IPS DF 6.9 (cell line): ENCODE data around the gene SLC16A10.
A peak's percentile ranks its signal among the peaks of the same experiment; 100 is the strongest.
"Not testable (repeated sequence)": the region's sequence is repeated elsewhere in the genome, so short reads cannot be mapped to it uniquely, and the experiment has no call there.

ENCODE experiments used
- DNase-seq: peaks from one replicate; pipeline ENCODE4 v3.0.0-alpha.2; 2013; ENCODE audit warnings: low read depth, low spot score
- H3K27ac ChIP-seq: one replicate; pipeline ENCODE4 v1.5.1; 2013; ENCODE audit warnings: low read length, control low read depth
- H3K27me3 ChIP-seq: 2 replicates; pipeline ENCODE4 v1.6.1; 2013; ENCODE audit warnings: mild to moderate bottlenecking, low read length; ENCODE audit not compliant: control insufficient read depth, insufficient read depth
- H3K36me3 ChIP-seq: 2 replicates; pipeline ENCODE4 v1.6.1; 2013; ENCODE audit warnings: low read length; ENCODE audit not compliant: control insufficient read depth, insufficient read depth
- H3K4me1 ChIP-seq: 2 replicates; pipeline ENCODE4 v1.6.1; 2013; ENCODE audit warnings: low read length; ENCODE audit not compliant: control insufficient read depth, insufficient read depth
- H3K4me3 ChIP-seq: 2 replicates; pipeline ENCODE4 v1.5.1; 2013; ENCODE audit warnings: mild to moderate bottlenecking, low read length
- H3K9me3 ChIP-seq: 2 replicates; pipeline ENCODE4 v1.6.1; 2013; ENCODE audit warnings: low read length, inconsistent platforms; ENCODE audit not compliant: control insufficient read depth, insufficient read depth
- WGBS: extraction: QIAGEN DNeasy Blood & Tissue Kit; methylation state at CpG from one replicate; pipeline ENCODE4 v1.1.7; 2013; ENCODE audit warnings: mixed read lengths, missing lambda C conversion rate; ENCODE audit not compliant: insufficient read length, insufficient coverage; 5-methylcytosine and 5-hydroxymethylcytosine counted together

SLC16A10 gene, protein sequence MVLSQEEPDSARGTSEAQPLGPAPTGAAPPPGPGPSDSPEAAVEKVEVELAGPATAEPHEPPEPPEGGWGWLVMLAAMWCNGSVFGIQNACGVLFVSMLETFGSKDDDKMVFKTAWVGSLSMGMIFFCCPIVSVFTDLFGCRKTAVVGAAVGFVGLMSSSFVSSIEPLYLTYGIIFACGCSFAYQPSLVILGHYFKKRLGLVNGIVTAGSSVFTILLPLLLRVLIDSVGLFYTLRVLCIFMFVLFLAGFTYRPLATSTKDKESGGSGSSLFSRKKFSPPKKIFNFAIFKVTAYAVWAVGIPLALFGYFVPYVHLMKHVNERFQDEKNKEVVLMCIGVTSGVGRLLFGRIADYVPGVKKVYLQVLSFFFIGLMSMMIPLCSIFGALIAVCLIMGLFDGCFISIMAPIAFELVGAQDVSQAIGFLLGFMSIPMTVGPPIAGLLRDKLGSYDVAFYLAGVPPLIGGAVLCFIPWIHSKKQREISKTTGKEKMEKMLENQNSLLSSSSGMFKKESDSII

DNA sequence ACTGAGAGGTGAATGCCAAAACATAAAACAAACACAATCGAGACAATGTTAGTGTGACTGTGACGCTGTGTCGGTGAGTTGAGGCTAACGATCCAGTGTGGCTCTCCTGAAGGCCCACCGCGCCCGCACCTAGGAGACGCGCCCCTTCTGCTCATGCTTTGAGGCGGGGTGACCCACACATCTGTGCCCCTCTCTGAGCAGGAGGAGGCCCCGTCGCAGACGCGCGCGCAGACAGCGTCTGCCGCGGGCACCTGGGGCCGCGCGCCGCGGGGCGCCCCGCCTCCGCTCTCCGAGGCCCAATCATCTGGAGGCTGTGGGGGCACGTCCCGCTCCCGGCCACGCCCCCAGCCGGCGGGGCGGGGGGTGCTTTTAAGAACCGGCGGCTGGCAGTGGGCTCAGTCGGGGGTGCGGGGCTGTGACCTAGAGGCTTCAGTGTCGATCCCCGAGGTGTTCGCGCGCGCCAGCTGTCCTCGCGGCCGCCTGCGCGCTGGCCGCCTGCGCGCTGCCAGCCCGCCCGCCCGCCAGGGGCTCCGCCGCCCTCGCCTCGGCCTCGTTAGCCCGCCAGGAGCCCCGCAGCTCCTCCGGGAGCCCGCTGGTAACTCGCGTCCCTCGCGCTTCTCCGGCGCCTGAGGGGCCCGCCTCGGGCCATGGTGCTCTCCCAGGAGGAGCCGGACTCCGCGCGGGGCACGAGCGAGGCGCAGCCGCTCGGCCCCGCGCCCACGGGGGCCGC, at the start of gene SLC16A10:
Gene SLC16A10, plus strand, starts transcription at position 398 of the 730 bp plus-strand sequence. Its CDS starts 250 bp downstream, at position 648.
- DNase-seq: no peak
- Histone ChIP-seq H3K27me3 (no peaks in the 10 kb centered on the region; the same call in 1 of the 2 replicates), H3K36me3 (no peaks in the 10 kb centered on the region), H3K27ac (no peak within 1 kb of the TSS), H3K4me3 (peak within 1 kb of the TSS; percentile 57), H3K4me1 (no peaks in the 10 kb centered on the region; the same call in 1 of the 2 replicates), H3K9me3 (no peaks in the 10 kb centered on the region)
- no CpG with 5 or more reads among the region's 86 CpGs for WGBS

DNA sequence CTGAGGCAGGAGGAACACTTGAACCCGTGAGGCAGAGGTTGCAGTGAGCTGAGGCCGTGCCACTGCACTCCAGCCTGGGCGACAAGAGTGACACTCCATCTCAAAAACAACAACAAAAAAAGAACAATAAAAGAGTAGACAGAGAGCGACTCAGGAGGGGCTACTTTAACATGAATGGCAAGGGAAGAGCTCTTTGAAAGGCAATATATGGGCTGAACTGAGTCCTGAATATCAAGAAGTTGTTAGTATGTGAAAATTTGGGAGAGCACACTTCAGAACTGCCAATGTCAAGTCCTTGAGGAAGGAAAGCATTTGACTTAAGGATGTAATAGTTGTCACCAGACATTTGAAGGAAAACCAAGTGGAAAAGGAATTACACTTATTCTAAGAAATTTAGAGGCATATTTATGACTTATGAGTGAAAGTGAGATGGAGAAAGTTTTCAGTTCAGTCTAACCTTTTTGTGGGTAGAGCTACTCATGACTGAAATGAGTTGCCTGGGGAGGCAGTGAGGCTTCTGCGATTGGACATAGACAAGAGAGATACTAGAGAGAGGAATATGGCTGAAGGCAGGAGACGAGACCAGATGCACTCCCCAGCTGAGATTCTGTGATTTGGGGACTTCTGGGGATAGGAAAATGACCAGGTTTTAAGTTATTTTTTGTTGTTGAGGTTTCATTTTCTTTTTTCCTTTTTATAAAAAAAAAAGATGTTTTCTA, 48.6 kb upstream of the SLC16A10 start:
- no CpG with 5 or more reads among the region's 6 CpGs for WGBS
- DNase-seq: no peak
- Histone ChIP-seq H3K9me3 (no peaks in the 10 kb centered on the region), H3K27me3 (no peaks in the 10 kb centered on the region), H3K27ac (no peak overlapping the region), H3K4me3 (no peak overlapping the region), H3K4me1 (no peaks in the 10 kb centered on the region), H3K36me3 (no peaks in the 10 kb centered on the region)

DNA sequence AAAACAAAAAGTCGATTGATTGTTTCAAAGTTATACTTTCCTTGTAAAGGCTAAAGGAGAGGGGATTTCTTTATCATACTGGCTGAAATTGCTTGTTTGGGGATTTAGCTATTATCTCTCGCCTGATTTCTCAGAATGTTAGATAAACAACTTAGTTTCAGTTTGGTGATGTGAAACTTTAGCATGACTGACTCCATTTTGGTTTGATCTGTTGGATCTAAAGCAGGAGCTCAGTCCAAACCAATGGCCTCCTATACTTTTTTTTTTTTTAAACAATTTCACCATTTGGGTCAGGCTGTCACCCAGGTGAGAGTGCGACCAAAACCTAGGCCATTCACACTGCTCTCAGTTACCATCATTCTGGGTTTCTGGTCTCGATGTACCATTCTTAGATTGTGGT, 45.4 kb upstream of the SLC16A10 start:
- no CpG with 5 or more reads among the region's 4 CpGs for WGBS

DNA sequence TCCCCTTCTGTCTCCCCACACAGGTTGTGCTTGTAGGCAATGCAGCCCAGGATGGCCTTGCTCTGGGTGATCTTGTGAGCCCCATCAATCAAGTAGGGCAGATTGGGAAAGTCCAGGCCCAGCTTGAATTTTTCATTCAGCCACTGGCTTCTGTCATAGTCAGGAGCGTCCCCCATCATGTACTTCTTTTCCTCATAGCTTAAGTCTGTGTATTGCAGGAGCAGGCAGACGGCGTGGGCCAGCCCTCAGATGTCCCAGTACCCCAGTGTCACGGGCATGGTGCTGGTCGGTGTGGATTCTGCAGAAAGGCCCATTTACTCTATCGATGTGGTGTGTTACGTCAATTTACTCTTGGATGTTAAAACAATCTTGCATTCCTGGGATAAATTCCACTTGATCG, 40.1 kb upstream of the SLC16A10 start:
- no peak for DNase-seq
- Histone ChIP-seq H3K27me3 (no peaks in the 10 kb centered on the region), H3K27ac (no peak overlapping the region), H3K9me3 (no peaks in the 10 kb centered on the region), H3K4me1 (no peaks in the 10 kb centered on the region), H3K36me3 (no peaks in the 10 kb centered on the region), H3K4me3 (no peak overlapping the region)
- no CpG with 5 or more reads among the region's 8 CpGs for WGBS

More for the DNA sequence above, 45.4 kb upstream of the SLC16A10 start:
- H3K27me3 ChIP-seq: no peaks in the 10 kb centered on the region
- H3K9me3 ChIP-seq: no peaks in the 10 kb centered on the region
- no peak overlapping the region for H3K27ac ChIP-seq
- no peaks in the 10 kb centered on the region for H3K4me1 ChIP-seq
- H3K4me3 ChIP-seq: no peak overlapping the region
- H3K36me3 ChIP-seq: no peaks in the 10 kb centered on the region
- DNase-seq: no peak

DNA sequence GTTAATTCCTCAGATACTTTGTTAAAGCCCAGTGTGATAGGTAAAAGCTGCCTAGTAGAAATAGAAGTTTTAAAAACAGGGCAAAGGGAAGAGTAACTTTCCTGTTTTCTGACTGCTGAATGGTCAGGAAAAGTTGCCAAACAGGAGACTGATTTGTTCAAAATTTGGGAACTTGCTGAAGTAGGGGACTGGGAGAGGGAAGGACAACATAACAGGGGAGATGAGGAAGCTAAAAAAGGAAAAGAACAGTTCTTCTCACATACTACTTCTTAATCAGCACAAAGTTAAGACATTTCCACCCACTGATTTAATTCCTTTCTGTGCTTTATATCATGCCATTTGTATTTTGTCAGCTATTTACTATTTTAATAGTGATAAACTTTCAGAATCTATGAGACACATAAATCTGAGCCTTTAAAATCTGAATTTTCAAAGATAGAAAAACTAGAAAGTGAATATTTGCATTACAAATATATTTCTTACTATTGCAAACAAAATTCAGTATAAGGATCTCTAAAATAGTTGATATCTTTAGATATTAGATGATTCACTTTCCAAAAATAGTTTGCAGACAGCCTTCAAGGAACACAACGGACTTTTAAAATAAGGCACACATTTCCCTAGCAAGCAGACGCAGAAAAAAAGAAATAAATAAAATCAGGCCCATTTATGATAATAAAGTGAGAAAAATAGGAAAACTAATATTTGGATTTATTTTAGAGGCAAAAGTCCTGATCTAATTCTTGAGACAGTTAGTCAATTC, 36.9 kb upstream of the SLC16A10 start:
- no peak overlapping the region for H3K27ac ChIP-seq
- no peak overlapping the region for H3K4me3 ChIP-seq
- H3K36me3 ChIP-seq: no peaks in the 10 kb centered on the region
- H3K4me1 ChIP-seq: no peaks in the 10 kb centered on the region
- H3K9me3 ChIP-seq: no peaks in the 10 kb centered on the region
- no peak for DNase-seq
- H3K27me3 ChIP-seq: no peaks in the 10 kb centered on the region
- no CpG with 5 or more reads among the region's 2 CpGs for WGBS

DNA sequence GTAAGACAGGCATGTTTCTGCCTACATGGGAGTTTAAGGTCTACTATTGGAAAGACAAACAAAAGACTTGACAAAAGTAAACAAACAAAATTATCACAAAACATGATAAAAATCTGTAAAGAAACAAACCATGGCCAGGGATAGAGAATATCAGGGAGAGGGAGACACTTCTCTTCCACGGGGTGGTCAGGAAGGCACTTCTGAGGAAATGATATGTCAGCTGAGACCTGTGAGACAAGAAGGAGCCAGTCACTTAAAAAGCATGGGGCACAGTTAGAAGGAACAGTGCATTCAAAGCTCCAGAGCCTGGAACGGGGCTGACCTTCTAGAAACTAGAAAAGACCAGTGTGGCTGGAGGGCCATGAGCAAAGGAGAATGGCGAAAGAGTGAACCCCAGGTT, 35.1 kb upstream of the SLC16A10 start:
- no peaks in the 10 kb centered on the region for H3K36me3 ChIP-seq
- no CpG with 5 or more reads among the region's 3 CpGs for WGBS
- H3K4me3 ChIP-seq: no peak overlapping the region
- H3K27ac ChIP-seq: no peak overlapping the region
- H3K9me3 ChIP-seq: no peaks in the 10 kb centered on the region
- no peaks in the 10 kb centered on the region for H3K4me1 ChIP-seq
- no peaks in the 10 kb centered on the region for H3K27me3 ChIP-seq
- DNase-seq: no peak

DNA sequence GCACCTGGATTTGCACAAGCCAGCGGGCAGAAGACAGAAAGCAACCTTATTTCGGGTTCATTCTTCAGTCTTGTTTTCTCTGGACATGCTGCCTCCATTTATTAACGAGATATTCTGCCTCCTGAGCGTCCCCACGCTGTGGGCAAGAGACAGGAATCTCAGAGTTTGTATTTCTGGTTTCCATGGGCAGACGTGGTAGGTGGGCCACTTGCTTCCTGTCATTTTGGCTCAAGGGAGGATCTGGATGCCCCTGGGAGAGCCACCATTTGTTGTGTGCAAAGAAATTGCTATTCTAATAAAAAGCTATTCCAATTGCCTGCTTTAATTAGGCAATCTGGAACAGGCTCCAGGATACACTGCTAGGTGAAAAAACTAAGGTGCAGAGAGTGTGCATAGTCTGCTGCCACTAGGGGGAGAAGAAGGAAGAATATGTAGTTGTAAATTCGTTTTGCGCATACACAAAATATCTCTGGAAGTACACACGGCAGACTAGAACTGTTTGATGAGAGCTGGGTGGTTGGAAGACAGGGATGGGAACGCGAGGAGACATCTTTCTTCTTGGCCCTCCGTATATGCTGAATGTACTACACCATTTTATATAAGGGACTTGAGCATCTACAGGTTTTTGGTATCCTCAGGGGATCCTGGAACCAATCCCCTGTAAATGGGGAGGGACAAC, 30.1 kb upstream of the SLC16A10 start:
- H3K27ac ChIP-seq: no peak overlapping the region
- H3K4me3 ChIP-seq: no peak overlapping the region
- H3K36me3 ChIP-seq: no peaks in the 10 kb centered on the region
- H3K4me1 ChIP-seq: no peaks in the 10 kb centered on the region
- WGBS: no CpG with 5 or more reads among the region's 12 CpGs
- no peaks in the 10 kb centered on the region for H3K27me3 ChIP-seq
- no peaks in the 10 kb centered on the region for H3K9me3 ChIP-seq
- no peak for DNase-seq

DNA sequence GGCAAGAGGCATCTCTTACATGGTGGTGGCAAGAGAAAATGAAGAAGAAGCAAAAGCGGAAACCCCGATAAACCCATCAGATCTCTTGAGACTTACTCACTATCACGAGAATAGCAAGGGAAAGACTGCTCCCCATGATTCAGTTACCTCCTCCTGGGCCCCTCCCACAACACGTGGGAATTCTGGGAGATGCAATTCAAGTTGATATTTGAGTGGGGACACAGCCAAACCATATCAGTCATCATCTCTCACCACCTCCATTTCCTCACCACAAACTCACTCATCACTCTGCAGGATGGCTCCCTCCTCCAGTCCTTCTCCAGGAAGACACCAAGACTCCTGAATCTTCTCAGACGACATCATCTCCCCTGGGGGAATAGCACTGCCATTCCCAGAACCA, 25.8 kb upstream of the SLC16A10 start:
- Histone ChIP-seq H3K27me3 (no peaks in the 10 kb centered on the region), H3K4me1 (no peaks in the 10 kb centered on the region), H3K27ac (no peak overlapping the region), H3K4me3 (no peak overlapping the region), H3K36me3 (no peaks in the 10 kb centered on the region), H3K9me3 (no peaks in the 10 kb centered on the region)
- no peak for DNase-seq
- no CpG with 5 or more reads among the region's 5 CpGs for WGBS

DNA sequence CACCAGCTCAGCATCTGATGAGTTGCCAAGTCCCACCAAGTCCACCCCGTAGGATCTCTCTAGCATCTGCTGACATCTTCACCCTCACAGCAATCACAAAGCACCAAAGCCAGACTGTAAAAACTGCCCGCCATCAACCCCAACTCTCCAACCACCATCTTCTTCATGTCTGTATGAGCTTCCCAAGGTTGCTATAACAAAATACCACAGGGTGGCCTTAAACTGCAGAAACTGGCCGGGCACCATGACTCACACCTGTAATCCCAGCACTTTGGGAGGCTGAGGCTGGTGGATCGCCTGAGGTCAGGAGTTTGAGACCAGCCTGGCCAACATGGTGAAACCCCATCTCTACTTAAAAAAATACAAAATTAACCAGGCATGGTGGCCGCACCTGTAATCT, 25.3 kb upstream of the SLC16A10 start:
- H3K9me3 ChIP-seq, H3K27me3 ChIP-seq, H3K27ac ChIP-seq, H3K36me3 ChIP-seq, H3K4me3 ChIP-seq, H3K4me1 ChIP-seq, DNase-seq: not testable (repeated sequence)
- no CpG with 5 or more reads among the region's 5 CpGs for WGBS
